Gastrocnemius medialis (tissue), 4 donors: Measurements from ENCODE around the gene ODF2. TPM values are rescaled to one million over a fixed set of nuclear protein-coding genes. Genes with fewer than 3 reads are reported as not detected.
A peak's percentile ranks its signal among the peaks of the same experiment; 100 is the strongest.
"Not testable (repeated sequence)": the region's sequence is repeated elsewhere in the genome, so short reads cannot be mapped to it uniquely, and the experiment has no call there.

Experiments
- ATAC-seq, 2 donors: fragments of 150-250 bp; one replicate each; pipeline ENCODE4 v1.9.1; 2016
- DNase-seq, 2 donors: peaks; one replicate each; pipeline ENCODE4 v3.0.0-alpha.2; 2019
- H3K27ac ChIP-seq, 4 donors: fragments of 200-600 bp; sonication (generic); 1 replicate in 1 of 4; 2 replicates in 3 of 4; pipeline ENCODE4 v1.5.1; 2016 to 2018; ENCODE audit warnings: mild to moderate bottlenecking in 2 of 4, moderate library complexity in 1 of 4
- H3K27me3 ChIP-seq, 3 donors: fragments of 200-600 bp; sonication (generic) in 2 of 3; 1 replicate in 1 of 3; 2 replicates in 2 of 3; pipeline versions ENCODE4 v1.5.1 to v1.6.0; 2016 to 2019; ENCODE audit warnings: mild to moderate bottlenecking in 1 of 3, moderate library complexity in 1 of 3
- H3K36me3 ChIP-seq, 2 donors: fragments of 200-600 bp; sonication (generic) in 1 of 2; one replicate each; pipeline ENCODE4 v1.5.1; 2017 to 2018
- H3K4me1 ChIP-seq, 2 donors: fragments of 200-600 bp; sonication (generic) in 1 of 2; one replicate each; pipeline ENCODE4 v1.5.1; 2016 to 2017; ENCODE audit warnings: mild to moderate bottlenecking in 2 of 2
- H3K4me3 ChIP-seq, 4 donors: fragments of 200-600 bp; sonication (generic) in 3 of 4; 1 replicate in 1 of 4; 2 replicates in 3 of 4; pipeline ENCODE4 v1.5.1; 2016 to 2019; ENCODE audit warnings: mild to moderate bottlenecking in 2 of 4
- H3K9me3 ChIP-seq, 3 donors: fragments of 200-600 bp; sonication (generic) in 2 of 3; 1 replicate in 1 of 3; 2 replicates in 2 of 3; pipeline ENCODE4 v1.5.1; 2016 to 2019
- POLR2A ChIP-seq, 2 donors: fragments of 450-650 bp; IDR thresholded peaks; one replicate each; pipeline ENCODE4 v1.6.1; 2017; ENCODE audit warnings: antibody characterized with exemption in 2 of 2, mild to moderate bottlenecking in 2 of 2, moderate library complexity in 2 of 2
- in situ Hi-C, 4 donors: fragments of 200-750 bp; cut with MboI; loops; one replicate each; pipeline versions ENCODE4 v1.15.0 to v1.8.0; 2017; ENCODE audit warnings: low sequenced_read_pairs in 4 of 4
- intact Hi-C: fragments of 100-400 bp; cut with DNase I; formaldehyde crosslinking; loops from one replicate; pipeline ENCODE4 v1.15.1; 2023; ENCODE audit warnings: low total_unique reads
- total RNA-seq, 4 donors: library from RNA; depleted of rRNA; stranded (reverse); fragments of >200 nt; gene quantifications; one replicate each; pipeline versions ENCODE4 v1.1.0 to v1.2.3, GENCODE V29; 2016
- TF ChIP-seq, protein P1 (sequence below), 5 experiments: fragments of 450-650 bp in 3 of 5; fragments of 200-600 bp in 2 of 5; sonication (generic) in 2 of 5; IDR thresholded peaks in 4 of 5; conservative IDR thresholded peaks in 1 of 5; 1 replicate in 4 of 5; 2 replicates in 1 of 5; pipeline ENCODE4 v1.5.1; 2016 to 2019; ENCODE audit warnings: antibody characterized with exemption in 5 of 5, mild to moderate bottlenecking in 3 of 5, moderate library complexity in 3 of 5

Gene ODF2
- total RNA-seq, 4 donors from 2014 or later: 8.5 to 11.0 (median 9.9) TPM

DNA sequence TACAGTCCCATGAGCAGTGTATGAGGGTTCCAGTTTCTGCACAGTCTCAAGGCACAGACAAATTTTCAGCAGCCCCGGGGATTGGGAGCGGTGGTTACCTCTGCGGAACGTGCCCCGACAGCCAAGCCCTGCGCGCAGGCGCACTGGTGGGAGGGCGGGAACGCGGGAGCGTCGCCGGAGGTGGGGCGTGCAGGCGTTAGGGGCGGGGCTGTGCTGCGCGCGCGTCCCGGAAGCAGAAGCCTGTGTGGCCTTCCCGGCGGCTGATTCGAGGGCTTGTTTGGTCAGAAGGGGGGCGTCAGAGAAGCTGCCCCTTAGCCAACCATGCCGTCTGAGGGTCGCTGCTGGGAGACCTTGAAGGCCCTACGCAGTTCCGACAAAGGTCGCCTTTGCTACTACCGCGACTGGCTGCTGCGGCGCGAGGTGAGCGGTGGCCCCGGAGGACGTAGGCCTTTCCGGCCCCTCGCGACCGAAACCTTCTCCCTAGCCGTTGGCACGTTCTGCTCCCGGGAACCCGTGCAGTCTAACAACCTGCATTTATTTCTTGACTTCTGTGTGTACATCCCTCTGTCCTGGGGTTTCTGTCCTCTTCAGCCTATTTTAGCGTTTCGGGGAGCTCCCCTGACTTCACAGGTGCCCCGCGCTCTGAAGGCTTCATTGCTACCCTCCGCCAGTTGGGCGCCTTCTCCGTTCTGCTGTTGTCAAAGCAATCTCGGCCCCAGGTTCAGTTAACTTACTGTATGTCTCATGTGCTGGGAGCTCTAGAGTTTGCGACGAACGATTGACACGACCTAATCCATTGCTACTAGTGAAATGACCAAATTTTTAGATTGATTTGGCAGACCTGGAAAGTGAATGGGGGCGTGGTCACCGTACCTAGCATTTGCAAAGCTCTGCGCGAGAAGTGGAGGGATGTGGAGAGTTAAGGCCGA is 48.9 kb downstream of the ODF2 start, which contains the start of gene GLE1:
GLE1 (plus strand) TSS at position 235 of the 929 bp plus-strand sequence; CDS start at position 322, 87 bp downstream.
- Histone ChIP-seq H3K4me1 (peaks cover 15 to 18% of the 10 kb centered on the region in 2 donors), H3K4me3 (peak within 1 kb of the TSS; percentile 78 to 95 (median 88)), H3K9me3 (no peaks in the 10 kb centered on the region), H3K27ac (peak within 1 kb of the TSS; percentile 82 to 93 (median 84)), H3K27me3 (no peaks in the 10 kb centered on the region), H3K36me3 (peaks cover 0 to 19% of the 10 kb centered on the region in 2 donors)
- TF ChIP-seq POLR2A (IDR thresholded peaks at IDR 0.05): peak; percentile 30 to 68
- TF ChIP-seq, protein P1, sequence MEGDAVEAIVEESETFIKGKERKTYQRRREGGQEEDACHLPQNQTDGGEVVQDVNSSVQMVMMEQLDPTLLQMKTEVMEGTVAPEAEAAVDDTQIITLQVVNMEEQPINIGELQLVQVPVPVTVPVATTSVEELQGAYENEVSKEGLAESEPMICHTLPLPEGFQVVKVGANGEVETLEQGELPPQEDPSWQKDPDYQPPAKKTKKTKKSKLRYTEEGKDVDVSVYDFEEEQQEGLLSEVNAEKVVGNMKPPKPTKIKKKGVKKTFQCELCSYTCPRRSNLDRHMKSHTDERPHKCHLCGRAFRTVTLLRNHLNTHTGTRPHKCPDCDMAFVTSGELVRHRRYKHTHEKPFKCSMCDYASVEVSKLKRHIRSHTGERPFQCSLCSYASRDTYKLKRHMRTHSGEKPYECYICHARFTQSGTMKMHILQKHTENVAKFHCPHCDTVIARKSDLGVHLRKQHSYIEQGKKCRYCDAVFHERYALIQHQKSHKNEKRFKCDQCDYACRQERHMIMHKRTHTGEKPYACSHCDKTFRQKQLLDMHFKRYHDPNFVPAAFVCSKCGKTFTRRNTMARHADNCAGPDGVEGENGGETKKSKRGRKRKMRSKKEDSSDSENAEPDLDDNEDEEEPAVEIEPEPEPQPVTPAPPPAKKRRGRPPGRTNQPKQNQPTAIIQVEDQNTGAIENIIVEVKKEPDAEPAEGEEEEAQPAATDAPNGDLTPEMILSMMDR (IDR thresholded peaks at IDR 0.05 in 4 of 5, conservative IDR thresholded peaks at IDR 0.05 in 1 of 5): no peak
- intact Hi-C loops (loop anchor here (1.0 to 5.0 kb wide), 3 partner anchors 48 to 132 kb away; partner anchors contain the start of genes ODF2, SPTAN1 and URM1), in situ Hi-C loops (no loop called here)
- DNase-seq (peak; percentile 86 to 91), ATAC-seq (peak; percentile 94 to 97)

DNA sequence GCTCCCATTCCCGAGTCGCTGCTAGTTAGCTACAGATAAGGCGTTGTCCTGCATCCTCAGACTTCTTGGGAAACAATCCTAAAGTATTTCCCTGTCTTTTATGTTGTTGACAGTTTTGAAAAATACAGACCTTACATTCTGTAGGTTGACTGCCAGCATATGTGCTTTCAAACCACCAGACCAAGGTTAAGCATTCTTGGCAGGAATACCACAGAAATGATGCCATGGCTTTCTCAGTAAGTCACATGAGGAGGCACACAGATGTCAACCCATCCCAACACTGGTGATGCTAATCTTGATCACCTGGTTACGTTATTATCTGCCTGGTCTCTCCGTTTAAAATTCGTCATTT is 49.6 kb downstream of the ODF2 start:
- H3K27ac ChIP-seq: peak overlapping the region in 3 of 4 donors; percentile 82 to 93 (median 82)
- in situ Hi-C loops: no loop called here
- TF ChIP-seq POLR2A (IDR thresholded peaks at IDR 0.05): no peak
- TF ChIP-seq, protein P1 (IDR thresholded peaks at IDR 0.05 in 4 of 5, conservative IDR thresholded peaks at IDR 0.05 in 1 of 5): no peak
- no peaks in the 10 kb centered on the region for H3K27me3 ChIP-seq
- DNase-seq (no peak), ATAC-seq (peak in 1 of 2 donors; percentile 12)
- peaks cover 15 to 18% of the 10 kb centered on the region in 2 donors for H3K4me1 ChIP-seq
- H3K9me3 ChIP-seq: no peaks in the 10 kb centered on the region
- intact Hi-C loops: no loop called here
- peaks cover 0 to 21% of the 10 kb centered on the region in 2 donors for H3K36me3 ChIP-seq
- H3K4me3 ChIP-seq: peak overlapping the region; percentile 78 to 95 (median 88)

- peak overlapping the region in 1 of 4 donors; percentile 92 for H3K4me3 ChIP-seq
- H3K27ac ChIP-seq, H3K27me3 ChIP-seq, intact Hi-C loops, ATAC-seq, in situ Hi-C loops, H3K9me3 ChIP-seq, DNase-seq: not testable (repeated sequence)
- H3K4me1 ChIP-seq: peaks cover 15 to 18% of the 10 kb centered on the region in 2 donors
- H3K36me3 ChIP-seq: peaks cover 0 to 26% of the 10 kb centered on the region in 2 donors
These were observed 50.1 kb downstream of the ODF2 start for GRCh38 chr9:128505906-128506305.

- Histone ChIP-seq H3K27me3 (no peaks in the 10 kb centered on the region), H3K4me3 (no peak overlapping the region), H3K9me3 (no peaks in the 10 kb centered on the region), H3K27ac (no peak overlapping the region), H3K4me1 (no peaks in the 10 kb centered on the region), H3K36me3 (peaks cover 0 to 78% of the 10 kb centered on the region in 2 donors)
- ATAC-seq: no peak
- TF ChIP-seq, protein P1 (IDR thresholded peaks at IDR 0.05 in 4 of 5, conservative IDR thresholded peaks at IDR 0.05 in 1 of 5): no peak
- no peak for TF ChIP-seq POLR2A (IDR thresholded peaks at IDR 0.05)
- no peak for DNase-seq
- intact Hi-C loops: no loop called here
- in situ Hi-C loops: no loop called here
These were observed 57.0 kb downstream of the ODF2 start for GRCh38 chr9:128512820-128513219.

DNA sequence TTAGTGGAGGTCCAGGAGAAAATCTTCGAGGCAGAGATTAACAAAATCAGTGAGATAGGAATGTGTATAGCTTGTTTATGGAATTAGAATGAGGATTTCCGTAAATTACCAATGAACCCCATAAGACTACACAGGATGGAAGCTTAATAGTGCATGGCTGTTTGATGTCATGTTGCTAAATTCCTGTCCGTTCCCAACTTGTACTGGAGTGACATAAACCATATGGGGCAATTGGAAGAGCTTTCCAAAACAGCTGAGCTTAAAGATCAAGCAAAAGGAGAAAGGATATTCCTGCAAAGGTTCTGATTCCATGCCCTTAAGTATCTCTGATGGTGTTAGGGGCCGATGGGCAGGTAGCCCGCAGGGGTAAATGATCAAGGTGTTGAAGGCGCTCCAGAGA is 66.2 kb downstream of the ODF2 start:
- ATAC-seq: no peak
- Histone ChIP-seq H3K4me1 (no peaks in the 10 kb centered on the region), H3K36me3 (peaks cover 0 to 56% of the 10 kb centered on the region in 2 donors), H3K27me3 (no peaks in the 10 kb centered on the region), H3K4me3 (no peak overlapping the region), H3K9me3 (no peaks in the 10 kb centered on the region), H3K27ac (no peak overlapping the region)
- no peak for DNase-seq
- intact Hi-C loops (loop anchor here (10.0 kb wide), 1 partner anchor 53 kb away; no protein-coding TSS in a partner anchor), in situ Hi-C loops (no loop called here)
- no peak for TF ChIP-seq POLR2A (IDR thresholded peaks at IDR 0.05)
- TF ChIP-seq, protein P1 (IDR thresholded peaks at IDR 0.05 in 4 of 5, conservative IDR thresholded peaks at IDR 0.05 in 1 of 5): no peak
